MG63 (cell line): ENCODE data around the gene PRKAG2. TPM values are rescaled to one million over a fixed set of nuclear protein-coding genes. Genes with fewer than 3 reads are reported as not detected.
"Not testable (repeated sequence)": the region's sequence is repeated elsewhere in the genome, so short reads cannot be mapped to it uniquely, and the experiment has no call there.

Source experiments
- DNase-seq: peaks from one replicate; pipeline ENCODE4 v3.0.0-alpha.2; 2020
- H3K27me3 ChIP-seq: fragments of 250-450 bp; sonication (Bioruptor Pico); 2 replicates; pipeline ENCODE4 v1.5.1; 2020; ENCODE audit warnings: mild to moderate bottlenecking, moderate library complexity
- H3K36me3 ChIP-seq: fragments of 250-450 bp; sonication (Bioruptor Pico); 2 replicates; pipeline ENCODE4 v1.5.1; 2020; ENCODE audit warnings: mild to moderate bottlenecking, moderate library complexity
- H3K4me3 ChIP-seq: fragments of 250-450 bp; sonication (Bioruptor Pico); 2 replicates; pipeline ENCODE4 v1.5.1; 2020; ENCODE audit warnings: mild to moderate bottlenecking, moderate library complexity
- H3K9me3 ChIP-seq: fragments of 250-450 bp; sonication (Bioruptor Pico); 2 replicates; pipeline ENCODE4 v1.5.1; 2020; ENCODE audit warnings: mild to moderate bottlenecking, moderate library complexity
- total RNA-seq: library from RNA; depleted of rRNA; stranded (reverse); fragments of >200 nt; shearing (Covaris generic); gene quantifications from 2 replicates; pipeline ENCODE4 v1.2.3, GENCODE V29; 2014; ENCODE audit warnings: low replicate concordance

The PRKAG2 gene
- total RNA-seq, 1 experiment from 2014 or later = 15.2 TPM

DNA sequence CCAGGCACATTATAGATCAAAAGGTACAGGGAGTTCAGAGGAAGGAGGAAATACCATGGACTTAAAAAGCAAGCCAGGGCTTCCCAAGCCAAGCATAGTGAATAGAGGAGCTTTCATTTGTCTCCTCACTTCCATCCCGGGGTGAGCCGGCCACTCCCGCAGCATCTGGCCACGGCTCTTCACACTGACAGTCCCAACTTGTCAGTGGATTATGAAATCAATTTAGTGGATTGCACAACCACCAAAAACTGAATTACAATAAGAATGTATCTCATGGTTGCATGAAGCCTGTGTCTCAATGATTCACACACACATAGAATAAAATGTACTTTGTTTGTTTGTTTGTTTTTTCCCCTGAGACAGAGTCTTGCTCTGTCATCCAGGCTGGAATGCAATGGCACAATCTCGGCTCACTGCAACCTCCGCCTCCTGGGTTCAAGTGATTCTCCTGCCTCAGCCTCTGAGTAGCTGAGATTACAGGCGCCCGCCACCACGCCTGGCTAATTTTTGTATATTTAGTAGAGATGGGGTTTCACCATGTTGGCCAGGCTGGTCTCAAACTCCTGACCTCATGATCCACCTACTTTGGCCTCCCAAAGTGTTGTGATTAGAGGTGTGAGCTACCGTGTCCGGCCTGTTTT lies 79.1 kb downstream of the PRKAG2 start:
- not testable (repeated sequence) for H3K9me3 ChIP-seq, H3K4me3 ChIP-seq, H3K27me3 ChIP-seq, H3K36me3 ChIP-seq
- peak; percentile 38 for DNase-seq

DNA sequence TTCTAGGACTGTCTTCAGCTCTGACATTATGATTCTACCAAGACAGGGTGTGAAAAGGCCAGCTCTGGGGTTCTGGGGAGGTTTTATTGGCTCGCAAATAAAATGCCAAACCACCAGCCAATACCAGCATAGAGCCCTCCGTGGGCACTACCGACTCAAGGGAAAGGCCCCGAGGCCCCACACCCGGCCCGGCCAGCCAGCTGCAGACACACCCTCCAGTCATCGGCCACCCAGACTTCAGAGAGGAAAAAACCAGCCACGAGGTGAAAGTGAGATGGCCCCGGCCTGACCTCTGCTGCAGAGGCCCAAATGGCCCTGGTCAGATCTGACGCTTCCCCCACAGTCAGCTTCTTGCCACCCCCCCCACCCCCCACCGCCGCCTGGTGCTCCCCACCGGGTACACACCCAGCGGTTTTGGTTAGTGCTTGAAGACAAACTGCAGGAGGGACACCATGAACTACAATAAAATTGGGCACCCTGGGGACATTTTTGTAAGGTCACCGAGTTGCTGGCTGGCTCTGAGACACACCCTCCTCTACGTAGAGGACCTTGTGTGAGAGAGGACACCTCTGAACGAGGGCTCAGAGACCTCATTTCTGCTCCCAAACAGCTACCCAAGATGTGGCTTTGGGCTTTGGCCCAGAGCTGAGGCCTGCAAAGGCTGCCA lies 79.9 kb downstream of the PRKAG2 start:
- DNase-seq = peak; percentile 19
- H3K9me3 ChIP-seq = no peaks in the 10 kb centered on the region
- no peaks in the 10 kb centered on the region for H3K36me3 ChIP-seq
- H3K4me3 ChIP-seq = no peak overlapping the region
- H3K27me3 ChIP-seq = no peaks in the 10 kb centered on the region

DNA sequence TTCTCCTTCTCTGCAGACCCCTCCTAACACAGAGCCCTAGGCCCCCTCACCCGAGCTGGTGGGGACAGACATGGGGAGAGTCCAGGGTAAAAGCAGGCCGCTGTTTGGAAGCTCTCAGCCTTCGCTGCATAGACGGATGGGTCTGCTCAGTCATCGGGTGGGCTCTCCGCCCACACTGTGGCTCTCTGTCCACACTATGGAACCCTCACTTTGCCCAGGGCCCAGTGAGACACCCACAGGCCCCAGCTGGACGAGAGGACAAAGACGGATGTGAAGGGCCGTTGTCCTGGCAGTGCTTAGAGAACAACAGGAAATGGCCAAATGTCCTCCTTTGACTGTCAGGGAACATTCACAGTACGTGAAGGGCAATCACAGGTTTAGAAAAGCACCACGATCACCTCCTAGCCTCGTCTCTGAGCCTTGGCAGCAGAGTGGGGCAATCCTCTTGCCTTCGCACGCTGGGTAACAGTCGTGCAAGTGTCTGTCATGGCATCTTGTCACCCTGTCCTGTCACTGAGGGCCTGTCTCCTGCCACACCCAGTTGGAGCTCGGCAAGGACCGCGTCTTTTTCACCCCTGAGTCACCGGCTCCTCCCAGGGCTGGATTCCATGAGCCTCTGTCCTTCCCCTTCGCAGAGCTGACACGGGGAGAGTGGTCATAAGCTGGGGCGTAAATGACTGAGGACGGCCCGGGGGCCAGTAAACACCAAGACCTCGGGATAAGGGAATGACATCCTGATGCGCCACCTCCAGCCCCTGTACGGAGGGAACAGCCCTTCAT lies 80.6 kb downstream of the PRKAG2 start:
- H3K36me3 ChIP-seq = no peaks in the 10 kb centered on the region
- H3K4me3 ChIP-seq = no peak overlapping the region
- H3K27me3 ChIP-seq = no peaks in the 10 kb centered on the region
- peak; percentile 66 for DNase-seq
- no peaks in the 10 kb centered on the region for H3K9me3 ChIP-seq

DNA sequence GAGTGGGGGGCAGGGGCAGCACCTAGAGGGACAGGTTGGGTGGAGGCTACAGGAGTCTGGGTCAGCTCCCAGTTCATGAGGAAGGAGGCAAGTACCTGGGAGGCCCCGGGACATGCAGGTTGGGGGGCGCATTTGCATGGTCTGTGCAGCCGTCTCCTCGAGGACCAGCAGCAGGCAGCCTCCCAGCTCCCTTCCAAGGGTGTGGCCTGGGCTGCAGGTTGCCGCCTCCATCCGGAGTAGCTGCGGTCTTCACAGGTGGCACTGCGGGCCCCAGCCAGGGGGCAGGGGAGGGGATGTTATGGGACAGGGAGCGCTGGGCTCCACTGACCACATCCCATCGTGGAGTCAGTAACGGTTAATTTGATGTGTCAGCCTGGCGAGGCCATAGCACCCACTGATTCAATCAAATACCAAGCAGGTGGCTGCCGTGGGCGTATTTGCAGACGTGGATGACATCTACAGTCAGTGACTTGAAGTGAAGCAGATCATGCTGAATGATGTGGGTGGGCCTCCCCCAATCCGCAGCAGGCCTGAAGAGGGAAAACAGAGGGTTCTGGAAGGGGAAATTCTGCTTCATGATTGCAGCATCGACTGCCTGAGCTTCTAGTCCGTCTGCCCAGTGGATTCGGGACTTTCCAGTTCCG lies 81.6 kb downstream of the PRKAG2 start:
- DNase-seq = no peak
- Histone ChIP-seq H3K36me3 (no peaks in the 10 kb centered on the region), H3K27me3 (no peaks in the 10 kb centered on the region), H3K9me3 (no peaks in the 10 kb centered on the region), H3K4me3 (no peak overlapping the region)

DNA sequence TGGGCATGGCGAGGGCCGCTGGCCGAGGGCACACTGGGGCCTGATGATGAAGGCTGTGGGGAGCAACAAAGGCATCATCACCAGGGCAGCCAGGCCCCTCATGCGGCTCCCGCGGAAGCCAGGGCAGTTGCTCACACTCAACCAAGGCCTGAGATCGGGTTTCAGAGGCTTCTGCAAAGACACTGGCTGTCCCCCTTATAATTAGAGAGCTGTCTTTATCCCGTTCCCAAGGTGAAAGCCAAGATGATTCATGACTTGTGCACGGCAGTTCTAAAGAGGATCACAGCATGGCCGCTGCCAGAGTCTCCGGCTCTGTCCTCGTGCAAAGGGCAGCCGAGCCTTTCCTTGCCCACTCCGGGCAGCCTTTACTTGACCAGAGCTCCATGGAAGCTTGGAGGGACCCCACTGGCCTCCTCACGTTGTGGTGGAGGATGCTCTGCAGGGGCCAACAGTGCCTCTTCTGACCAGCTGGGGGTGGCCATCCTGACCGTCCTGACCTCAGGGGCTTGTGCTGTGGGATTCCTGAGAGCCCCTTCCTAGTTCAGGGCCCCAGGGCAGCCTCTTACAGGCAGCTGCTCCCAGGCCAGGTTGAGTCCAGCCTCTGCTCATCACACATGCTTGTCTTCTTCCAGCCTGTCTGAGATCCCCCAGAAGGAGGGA lies 82.3 kb downstream of the PRKAG2 start:
- no peaks in the 10 kb centered on the region for H3K9me3 ChIP-seq
- peak; percentile 55 for DNase-seq
- H3K27me3 ChIP-seq = no peaks in the 10 kb centered on the region
- H3K36me3 ChIP-seq = no peaks in the 10 kb centered on the region
- no peak overlapping the region for H3K4me3 ChIP-seq

DNA sequence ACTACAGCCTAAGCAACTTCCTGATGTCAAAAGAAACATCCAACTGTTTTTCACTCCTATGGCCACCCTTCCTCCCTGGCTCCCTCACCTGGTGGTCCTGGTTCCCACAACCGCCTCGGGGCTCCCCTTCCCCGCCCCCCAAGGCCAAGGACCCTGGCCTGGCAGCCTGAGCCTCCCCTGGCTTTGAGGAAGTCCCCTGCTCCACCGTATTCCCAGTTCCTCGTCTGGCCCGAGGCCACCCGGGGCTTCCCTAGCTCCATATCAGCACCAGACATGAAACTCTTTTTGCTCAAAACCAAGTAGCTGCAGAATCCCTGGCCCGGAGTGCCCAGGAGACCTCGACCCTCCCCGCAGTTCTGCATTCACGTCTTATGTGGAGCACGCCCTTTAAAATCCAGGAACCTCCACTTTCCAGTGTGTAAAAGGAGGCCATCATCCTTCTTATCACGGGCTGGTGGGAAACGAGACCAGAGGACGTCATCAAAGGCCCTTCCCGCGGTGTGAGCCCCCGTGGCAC lies 82.9 kb downstream of the PRKAG2 start:
- DNase-seq = no peak
- Histone ChIP-seq H3K4me3 (no peak overlapping the region), H3K9me3 (no peaks in the 10 kb centered on the region), H3K27me3 (no peaks in the 10 kb centered on the region), H3K36me3 (no peaks in the 10 kb centered on the region)

DNA sequence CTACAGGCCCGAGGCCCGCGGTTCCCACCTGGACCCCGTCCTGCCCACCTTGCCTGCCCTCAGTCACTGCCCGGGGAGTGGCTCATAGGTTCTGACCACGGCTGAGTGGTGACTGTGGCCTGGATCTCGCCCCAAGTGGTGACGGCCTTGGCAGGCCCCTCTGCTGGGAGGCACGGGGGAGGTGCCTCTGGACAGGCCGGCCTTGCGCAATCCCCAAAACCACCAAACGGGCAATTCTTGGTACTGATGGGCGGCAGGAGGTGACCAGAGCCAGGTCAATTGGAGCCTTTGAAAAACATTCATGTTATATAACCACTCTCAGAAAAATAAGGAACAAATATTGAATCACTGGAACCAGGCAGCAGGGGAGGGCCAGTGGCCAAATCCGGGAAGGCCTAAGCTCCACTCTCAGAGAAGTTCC lies 83.4 kb downstream of the PRKAG2 start:
- no peak overlapping the region for H3K4me3 ChIP-seq
- H3K36me3 ChIP-seq = no peaks in the 10 kb centered on the region
- no peaks in the 10 kb centered on the region for H3K9me3 ChIP-seq
- H3K27me3 ChIP-seq = no peaks in the 10 kb centered on the region
- DNase-seq = no peak

DNA sequence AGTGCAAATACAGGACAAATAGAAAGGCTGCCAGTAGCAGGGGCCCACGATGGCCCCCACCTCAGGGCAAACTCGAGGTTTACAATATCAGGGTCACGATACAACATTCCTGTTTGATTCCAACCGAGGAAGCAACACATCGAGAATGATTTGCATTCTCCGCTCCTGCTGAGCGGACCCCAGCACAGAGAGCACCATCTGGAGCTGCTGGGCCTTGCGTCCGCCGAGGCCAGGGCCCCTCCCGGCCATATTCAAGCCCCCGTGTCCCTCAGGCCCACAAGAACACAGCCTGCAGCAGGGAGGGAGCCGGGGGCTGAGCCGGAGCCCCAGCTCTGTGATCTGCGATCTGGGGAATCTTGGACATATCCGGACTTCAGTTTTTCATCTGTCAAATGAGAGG lies 84.3 kb downstream of the PRKAG2 start:
- Histone ChIP-seq H3K9me3 (no peaks in the 10 kb centered on the region), H3K4me3 (no peak overlapping the region), H3K27me3 (no peaks in the 10 kb centered on the region), H3K36me3 (no peaks in the 10 kb centered on the region)
- DNase-seq = no peak

DNA sequence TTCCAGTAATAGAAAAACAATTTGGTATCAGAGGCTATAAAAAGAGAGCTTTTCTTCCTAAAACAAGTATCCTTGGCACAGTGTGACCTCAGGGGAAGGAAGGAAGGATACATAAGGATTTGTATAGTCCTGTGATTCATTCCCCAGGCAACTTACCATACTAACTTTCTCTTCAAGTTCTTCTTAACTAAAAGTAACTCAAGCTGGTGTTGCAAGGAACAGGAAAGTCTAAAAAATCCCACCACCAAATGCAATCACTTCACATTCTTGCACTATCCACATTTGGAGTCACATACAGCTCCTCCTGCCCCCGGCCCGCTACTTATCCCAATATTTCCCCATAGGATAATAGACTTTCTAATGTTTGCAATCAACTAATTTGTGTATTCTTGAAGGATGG lies 84.8 kb downstream of the PRKAG2 start:
- Histone ChIP-seq H3K9me3 (no peaks in the 10 kb centered on the region), H3K36me3 (no peaks in the 10 kb centered on the region), H3K4me3 (no peak overlapping the region), H3K27me3 (no peaks in the 10 kb centered on the region)
- no peak for DNase-seq

DNA sequence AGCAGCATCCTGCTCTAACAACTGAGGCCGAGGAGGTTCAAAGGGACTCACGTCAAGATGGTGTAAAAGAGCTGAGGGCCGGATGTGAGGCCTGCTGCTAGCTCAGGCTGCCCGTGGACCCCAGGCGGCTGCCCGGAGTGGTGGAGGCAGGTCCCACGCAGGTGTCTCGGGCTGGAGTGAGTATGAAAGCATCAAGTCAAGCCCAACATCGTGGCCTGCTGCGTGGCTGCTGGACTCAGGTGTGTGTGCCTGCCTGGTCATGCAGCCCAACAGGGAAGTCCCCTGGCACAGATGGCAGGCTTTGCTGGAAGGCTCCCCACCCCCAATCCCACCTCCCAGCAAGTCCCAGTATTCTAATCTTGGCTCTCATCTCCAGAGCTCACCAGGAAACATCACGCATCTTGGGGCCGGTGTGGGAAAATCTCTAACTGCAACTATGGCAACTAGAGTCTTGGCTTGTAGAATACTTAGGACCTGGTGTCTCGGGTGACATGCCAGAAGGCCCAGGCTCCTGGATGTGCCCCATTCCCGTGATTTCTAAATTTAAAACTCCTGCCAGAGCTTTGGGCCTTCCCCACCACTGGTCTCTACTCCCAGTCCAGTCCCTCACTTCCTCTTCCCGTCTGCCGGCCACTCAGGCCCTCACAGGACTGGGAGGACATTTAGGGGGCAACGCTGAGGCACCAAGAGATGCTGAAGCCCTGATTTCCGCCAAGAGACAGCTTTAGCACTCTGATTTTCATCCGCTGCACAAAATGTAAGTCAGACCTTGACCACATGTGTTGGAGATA lies 85.9 kb downstream of the PRKAG2 start:
- no peak for DNase-seq
- H3K4me3 ChIP-seq = no peak overlapping the region
- no peaks in the 10 kb centered on the region for H3K36me3 ChIP-seq
- H3K27me3 ChIP-seq = no peaks in the 10 kb centered on the region
- no peaks in the 10 kb centered on the region for H3K9me3 ChIP-seq

DNA sequence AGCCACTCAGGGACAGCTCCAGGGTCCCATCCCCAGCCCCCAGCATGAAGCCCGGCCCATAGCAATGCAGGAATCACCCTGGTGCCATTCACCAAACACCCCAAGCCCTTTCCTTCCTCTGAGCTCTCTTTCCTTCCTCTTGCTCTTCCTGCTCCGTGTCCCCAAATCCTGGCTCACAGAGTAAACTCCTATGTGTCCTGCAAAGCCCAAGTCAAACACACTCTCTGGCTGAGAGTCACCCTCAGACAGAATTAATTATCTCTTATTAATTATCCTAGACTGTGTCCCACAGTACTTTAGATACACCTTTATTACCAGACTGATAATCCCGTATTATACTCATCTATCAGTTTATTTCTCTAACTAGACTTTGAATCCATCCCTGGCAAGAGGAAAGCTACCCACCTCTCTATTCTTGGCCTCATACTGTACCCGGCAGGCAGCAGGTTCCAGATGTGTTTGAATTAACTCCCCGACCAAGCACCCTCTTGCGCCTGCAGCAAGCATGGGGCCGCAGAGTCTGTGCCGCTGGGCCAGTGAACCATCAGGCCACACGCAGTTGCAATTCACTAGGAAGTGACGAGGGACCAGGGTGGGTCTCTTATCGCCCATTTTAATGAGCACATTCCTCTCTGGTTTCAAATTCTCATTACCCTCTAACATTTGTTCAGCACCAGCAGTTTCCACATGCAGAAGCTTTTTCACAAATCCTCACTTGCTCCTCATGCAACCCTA lies 86.7 kb downstream of the PRKAG2 start:
- H3K36me3 ChIP-seq = no peaks in the 10 kb centered on the region
- no peaks in the 10 kb centered on the region for H3K9me3 ChIP-seq
- no peak overlapping the region for H3K4me3 ChIP-seq
- H3K27me3 ChIP-seq = no peaks in the 10 kb centered on the region
- DNase-seq = no peak

DNA sequence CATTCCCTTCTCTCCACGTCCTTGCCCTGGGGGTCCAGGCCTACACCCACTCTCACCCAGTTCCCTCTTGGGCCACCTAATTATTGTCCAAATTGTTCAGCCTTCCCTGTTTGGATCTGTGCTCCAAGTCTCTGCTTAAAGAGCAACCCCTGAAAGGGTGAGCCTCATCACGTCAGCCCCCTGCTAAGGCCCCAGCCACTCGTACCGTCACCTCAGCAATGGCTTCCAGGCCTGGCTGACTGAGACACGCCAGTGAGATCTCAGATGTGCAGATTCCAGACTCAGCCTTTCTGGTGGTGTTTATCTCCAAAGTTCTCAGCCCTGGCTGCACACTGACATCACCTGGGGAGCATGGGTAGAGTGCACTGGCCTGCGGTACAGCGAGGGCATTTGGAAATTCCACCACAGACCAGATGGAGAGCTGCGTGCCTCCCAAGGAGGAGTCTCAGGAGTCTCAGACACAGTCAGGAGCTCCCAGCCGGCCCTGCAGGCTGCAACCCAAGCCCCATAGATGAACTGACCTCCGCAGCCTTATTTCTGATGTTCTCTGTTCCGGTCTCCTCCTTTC lies 87.5 kb downstream of the PRKAG2 start:
- no peaks in the 10 kb centered on the region for H3K9me3 ChIP-seq
- no peaks in the 10 kb centered on the region for H3K36me3 ChIP-seq
- DNase-seq = no peak
- H3K27me3 ChIP-seq = no peaks in the 10 kb centered on the region
- no peak overlapping the region for H3K4me3 ChIP-seq

DNA sequence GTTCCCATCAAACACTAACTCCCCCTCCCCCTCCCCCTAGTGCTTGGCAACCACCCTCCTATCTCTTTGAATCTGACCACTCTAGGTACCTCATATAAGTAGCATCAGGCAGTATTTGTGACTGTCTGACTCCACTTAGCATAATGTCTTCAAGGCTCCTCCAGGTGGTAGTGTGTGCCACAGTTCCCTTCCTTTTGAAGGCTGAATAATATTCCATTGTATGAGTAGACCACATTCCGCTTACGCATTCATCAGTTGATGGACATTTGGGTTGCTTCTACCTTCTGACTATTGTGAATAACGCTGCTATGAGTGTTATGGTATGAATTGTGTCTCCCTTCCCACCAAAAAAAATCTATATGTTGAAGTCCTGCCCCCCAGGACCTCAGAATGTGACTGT lies 89.6 kb downstream of the PRKAG2 start:
- DNase-seq = no peak
- Histone ChIP-seq H3K27me3 (no peaks in the 10 kb centered on the region), H3K9me3 (no peaks in the 10 kb centered on the region), H3K36me3 (no peaks in the 10 kb centered on the region), H3K4me3 (no peak overlapping the region)

DNA sequence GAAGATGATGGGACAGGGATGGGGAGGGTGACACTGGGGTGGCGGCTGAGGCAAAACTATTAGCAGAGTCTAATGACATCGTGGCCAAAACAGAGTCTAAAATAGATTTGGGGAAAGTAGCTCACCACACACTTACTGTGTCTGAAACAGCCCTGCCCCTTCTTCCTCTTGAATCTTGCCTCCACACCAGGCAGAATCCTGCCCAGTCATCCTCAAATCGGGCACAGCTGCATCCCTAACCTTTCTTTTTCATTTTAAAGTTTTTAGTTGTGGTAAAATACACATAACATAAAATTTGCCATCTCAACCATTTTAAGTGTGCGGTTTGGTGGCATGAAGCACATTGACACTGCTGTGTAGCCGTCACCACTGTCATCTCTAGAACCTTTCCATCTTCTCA lies 90.0 kb downstream of the PRKAG2 start:
- DNase-seq = no peak

DNA sequence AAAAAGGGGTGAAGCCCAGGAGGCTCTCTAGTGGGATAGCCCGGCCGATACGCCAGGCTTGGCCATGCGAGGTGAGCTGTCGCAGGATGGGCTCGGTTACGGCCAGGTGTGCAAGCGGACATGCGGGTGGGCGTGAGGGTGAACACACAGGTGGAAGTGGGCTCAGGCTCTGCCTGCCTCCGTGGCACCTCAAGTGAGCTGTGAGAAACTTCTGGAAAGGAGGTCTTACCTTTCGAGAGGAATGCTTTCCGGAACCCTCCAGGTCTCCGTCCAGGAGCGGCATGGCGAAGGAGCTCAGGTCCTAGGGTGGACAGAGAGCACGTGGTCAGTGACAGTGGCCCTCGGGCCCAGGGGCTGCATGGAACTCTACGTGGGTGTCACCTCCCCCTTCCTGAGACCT lies 90.7 kb downstream of the PRKAG2 start:
- H3K36me3 ChIP-seq = no peaks in the 10 kb centered on the region
- no peak overlapping the region for H3K4me3 ChIP-seq
- no peak for DNase-seq

More for the DNA sequence above, 90.0 kb downstream of the PRKAG2 start:
- Histone ChIP-seq H3K4me3 (no peak overlapping the region), H3K9me3 (no peaks in the 10 kb centered on the region), H3K36me3 (no peaks in the 10 kb centered on the region), H3K27me3 (no peaks in the 10 kb centered on the region)

More for the DNA sequence above, 90.7 kb downstream of the PRKAG2 start:
- Histone ChIP-seq H3K27me3 (no peaks in the 10 kb centered on the region), H3K9me3 (no peaks in the 10 kb centered on the region)
